ENCODE data around the gene PPP4R4.
"Not testable (repeated sequence)": the region's sequence is repeated elsewhere in the genome, so short reads cannot be mapped to it uniquely, and the experiment has no call there.

PPP4R4 gene

GRCh38 chr14:94213021-94213420, 38.9 kb downstream of the PPP4R4 start:
- Histone ChIP-seq H3K4me3 (replicated peaks; ENCODE audit: insufficient read depth, low read length) (no peak overlapping the region), H3K27ac (replicated peaks) (no peak overlapping the region), H3K27me3 (ENCODE audit: insufficient read depth, poor library complexity, severe bottlenecking) (no peaks in the 10 kb centered on the region)
- TF ChIP-seq GABPA (IDR thresholded peaks at IDR 0.05; ENCODE audit: low read depth) = no peak
- TF ChIP-seq POLR2AphosphoS5 (IDR thresholded peaks at IDR 0.05; ENCODE audit: low read depth) = no peak
- no peak for DNase-seq (ENCODE audit: low read depth in 1 of 2, low spot score in 1 of 2)

DNA sequence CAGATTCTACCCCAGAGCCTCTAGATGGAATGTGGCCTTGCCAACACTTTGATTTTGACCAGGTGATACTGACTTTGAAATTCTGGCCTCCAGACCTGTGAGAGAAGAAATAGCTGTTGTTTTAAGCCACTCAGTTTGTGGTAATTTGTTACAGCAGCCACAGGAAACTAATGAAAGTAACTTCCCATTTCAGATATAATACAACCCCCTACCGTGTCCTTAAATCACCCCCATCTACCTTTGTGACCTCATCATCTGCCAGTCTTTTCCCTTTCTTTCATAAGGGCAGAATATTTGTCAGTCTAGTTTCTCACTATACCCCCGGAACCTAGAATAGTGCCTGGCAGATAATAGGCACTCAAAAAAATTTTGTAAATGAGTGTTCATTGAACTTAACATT, 39.6 kb downstream of the PPP4R4 start:
- no peaks in the 10 kb centered on the region for H3K27me3 ChIP-seq (ENCODE audit: insufficient read depth, poor library complexity, severe bottlenecking)
- H3K27ac ChIP-seq (replicated peaks) = no peak overlapping the region
- no peak for TF ChIP-seq REST (IDR thresholded peaks at IDR 0.05; ENCODE audit: insufficient replicate concordance, low read depth)
- no peak for TF ChIP-seq GABPA (IDR thresholded peaks at IDR 0.05; ENCODE audit: low read depth)
- TF ChIP-seq SPI1 (IDR thresholded peaks at IDR 0.05; ENCODE audit: borderline replicate concordance, low read depth) = no peak
- TF ChIP-seq CTCF (IDR thresholded peaks at IDR 0.05; ENCODE audit: insufficient read depth, low read length) = no peak
- TF ChIP-seq POLR2AphosphoS5 (IDR thresholded peaks at IDR 0.05; ENCODE audit: low read depth) = no peak
- H3K4me3 ChIP-seq (replicated peaks; ENCODE audit: insufficient read depth, low read length) = no peak overlapping the region
- no peak for DNase-seq (ENCODE audit: low read depth in 1 of 2, low spot score in 1 of 2)

DNA sequence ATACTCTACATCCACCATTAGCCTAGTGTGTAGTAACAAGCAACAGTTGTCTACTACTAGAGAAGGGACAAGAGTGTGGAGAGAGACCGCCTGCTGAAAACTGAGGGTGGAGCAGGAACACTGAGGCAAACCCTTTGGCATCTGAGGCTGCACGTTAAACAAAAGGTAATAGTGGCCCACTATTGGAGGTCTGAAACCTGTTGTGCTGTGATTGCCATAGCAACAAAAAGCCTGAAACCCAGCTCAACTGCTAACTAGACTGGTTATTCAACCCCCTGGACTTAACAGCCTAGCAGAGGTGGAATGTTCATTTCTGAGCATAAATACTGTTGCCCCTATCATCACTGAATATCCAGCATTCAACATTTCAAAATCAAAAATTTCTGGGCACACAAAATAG, 43.0 kb downstream of the PPP4R4 start:
- Histone ChIP-seq H3K27ac (replicated peaks) (no peak overlapping the region), H3K4me3 (replicated peaks; ENCODE audit: insufficient read depth, low read length) (no peak overlapping the region), H3K27me3 (ENCODE audit: insufficient read depth, poor library complexity, severe bottlenecking) (no peaks in the 10 kb centered on the region)
- DNase-seq (ENCODE audit: low read depth in 1 of 2, low spot score in 1 of 2) = no peak
- no peak for TF ChIP-seq GABPA (IDR thresholded peaks at IDR 0.05; ENCODE audit: low read depth)
- TF ChIP-seq POLR2AphosphoS5 (IDR thresholded peaks at IDR 0.05; ENCODE audit: low read depth) = no peak
- no peak for TF ChIP-seq SPI1 (IDR thresholded peaks at IDR 0.05; ENCODE audit: borderline replicate concordance, low read depth)
- TF ChIP-seq REST (IDR thresholded peaks at IDR 0.05; ENCODE audit: insufficient replicate concordance, low read depth) = no peak
- no peak for TF ChIP-seq CTCF (IDR thresholded peaks at IDR 0.05; ENCODE audit: insufficient read depth, low read length)

DNA sequence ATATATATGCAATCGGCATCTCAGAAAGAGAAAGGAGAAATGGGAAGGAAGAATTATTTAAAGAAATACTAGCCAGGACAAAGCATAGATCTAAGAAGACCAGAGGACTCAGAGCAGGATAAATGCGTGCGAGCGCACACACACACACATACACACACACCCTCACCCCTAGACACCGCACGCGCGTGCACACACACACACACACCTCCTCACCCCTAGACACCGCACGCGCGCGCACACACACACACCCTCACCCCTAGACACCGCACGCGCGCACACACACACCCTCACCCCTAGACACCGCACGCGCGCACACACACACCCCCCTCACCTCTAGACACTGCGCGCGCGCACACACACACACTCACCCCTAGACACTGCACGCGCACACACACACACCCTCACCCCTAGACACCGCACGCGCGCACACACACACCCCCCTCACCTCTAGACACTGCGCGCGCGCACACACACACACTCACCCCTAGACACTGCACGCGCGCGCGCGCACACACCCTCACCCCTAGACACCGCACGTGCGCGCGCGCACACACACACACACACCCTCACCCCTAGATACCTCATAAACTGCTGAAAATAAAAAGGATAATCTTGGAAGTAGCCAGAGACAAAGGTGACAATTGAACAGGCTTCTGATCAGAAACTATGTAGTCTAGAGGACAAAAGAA, 44.2 kb downstream of the PPP4R4 start:
- not testable (repeated sequence) for H3K4me3 ChIP-seq (replicated peaks; ENCODE audit: insufficient read depth, low read length); H3K27me3 ChIP-seq (ENCODE audit: insufficient read depth, poor library complexity, severe bottlenecking); H3K27ac ChIP-seq (replicated peaks); DNase-seq (ENCODE audit: low read depth in 1 of 2, low spot score in 1 of 2)

DNA sequence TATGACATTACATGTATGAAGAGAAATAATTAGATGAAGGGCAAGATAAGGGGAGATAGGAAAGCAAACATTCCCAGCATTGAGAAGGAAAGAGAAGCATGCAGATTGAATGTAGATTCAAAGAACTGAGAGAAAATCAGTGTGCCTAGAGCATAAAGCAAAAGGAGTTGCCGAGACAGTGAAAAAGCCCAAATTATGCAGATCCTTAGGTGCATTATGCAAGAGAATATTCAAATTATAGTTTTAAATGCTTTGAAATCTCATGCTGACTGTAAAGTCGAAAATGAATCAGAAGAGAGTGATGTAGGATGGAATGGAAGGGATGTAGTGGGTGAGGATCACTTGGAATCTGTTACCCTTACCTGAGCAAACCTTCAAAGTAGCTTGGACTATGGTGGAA, 49.9 kb downstream of the PPP4R4 start:
- Histone ChIP-seq H3K27ac (replicated peaks) (no peak overlapping the region), H3K4me3 (replicated peaks; ENCODE audit: insufficient read depth, low read length) (no peak overlapping the region), H3K27me3 (ENCODE audit: insufficient read depth, poor library complexity, severe bottlenecking) (no peaks in the 10 kb centered on the region)
- TF ChIP-seq CTCF (IDR thresholded peaks at IDR 0.05; ENCODE audit: insufficient read depth, low read length) (no peak), REST (IDR thresholded peaks at IDR 0.05; ENCODE audit: insufficient replicate concordance, low read depth) (no peak), SPI1 (IDR thresholded peaks at IDR 0.05; ENCODE audit: borderline replicate concordance, low read depth) (no peak), GABPA (IDR thresholded peaks at IDR 0.05; ENCODE audit: low read depth) (no peak), POLR2AphosphoS5 (IDR thresholded peaks at IDR 0.05; ENCODE audit: low read depth) (no peak)
- DNase-seq (ENCODE audit: low read depth in 1 of 2, low spot score in 1 of 2) = no peak

Measured in HL-60 (cell line).